B cell (primary cell): ENCODE data around the gene STAMBP. TPM values are rescaled to one million over a fixed set of nuclear protein-coding genes. Genes with fewer than 3 reads are reported as not detected.

Experiments used
- ATAC-seq: fragments of 200-7000 bp; cut with Tn5 transposase; one replicate; pipeline ENCODE4 v1.10.0; 2021; ENCODE audit warnings: low read depth, mild to moderate bottlenecking, moderate number of reproducible peaks, moderate library complexity
- CTCF ChIA-PET: fragments of 350-600 bp; sonication (Branson Sonifier 250); formaldehyde crosslinking; loops from one replicate; lab custom pipeline; 2021; ENCODE audit warnings: antibody characterized with exemption, inconsistent platforms; lab: Charles Lee
- POLR2A ChIA-PET: fragments of 350-600 bp; sonication (Branson Sonifier 250); formaldehyde crosslinking; loops from one replicate; lab custom pipeline; 2021; ENCODE audit warnings: antibody characterized with exemption; lab: Charles Lee
- DNase-seq: peaks from one replicate; pipeline ENCODE4 v3.0.0; 2013
- H2AFZ ChIP-seq: 2 replicates; pipeline ENCODE4 v1.6.1; 2012; ENCODE audit warnings: mild to moderate bottlenecking, low read depth, low read length; ENCODE audit not compliant: insufficient read depth, poor library complexity, severe bottlenecking
- H3K27ac ChIP-seq, 2 donors: 1 replicate in 1 of 2; 2 replicates in 1 of 2; pipeline ENCODE4 v1.5.1; 2012 to 2013; ENCODE audit warnings: low read length in 2 of 2, mild to moderate bottlenecking in 2 of 2, moderate library complexity in 1 of 2
- H3K27me3 ChIP-seq, 4 experiments: fragments of 200-600 bp in 1 of 4; sonication (generic) in 1 of 4; replicated peaks in 1 of 4; 1 replicate in 2 of 4; 2 replicates in 2 of 4; pipeline versions ENCODE4 v1.6.1 to v1.7.0; 2013 to 2016; ENCODE audit warnings: low read length in 3 of 4, mild to moderate bottlenecking in 2 of 4, mixed read lengths in 1 of 4, moderate library complexity in 1 of 4; ENCODE audit not compliant: insufficient read depth in 4 of 4, control insufficient read depth in 3 of 4; ENCODE audit errors: control extremely low read depth in 1 of 4
- H3K36me3 ChIP-seq, 2 experiments: replicated peaks in 1 of 2; 1 replicate in 1 of 2; 2 replicates in 1 of 2; pipeline versions ENCODE4 v1.6.1 to v1.7.1; 2013; ENCODE audit warnings: low read length in 1 of 2; ENCODE audit not compliant: insufficient read depth in 2 of 2, control insufficient read depth in 1 of 2; ENCODE audit errors: control extremely low read depth in 1 of 2, extremely low read depth in 1 of 2
- H3K4me1 ChIP-seq, 2 donors: fragments of 200-600 bp in 1 of 2; sonication (generic) in 1 of 2; 1 replicate in 1 of 2; 2 replicates in 1 of 2; pipeline versions ENCODE4 v1.5.1 to v1.6.1; 2013 to 2017; ENCODE audit warnings: low read length in 2 of 2; ENCODE audit not compliant: control insufficient read depth in 2 of 2, insufficient read depth in 2 of 2
- H3K4me2 ChIP-seq: replicated peaks from 2 replicates; pipeline ENCODE3; 2012; ENCODE audit warnings: mild to moderate bottlenecking, low read depth, low read length; ENCODE audit not compliant: poor library complexity, severe bottlenecking
- H3K4me3 ChIP-seq, 5 experiments: fragments of 200-600 bp in 1 of 5; sonication (generic) in 1 of 5; 1 replicate in 3 of 5; 2 replicates in 2 of 5; pipeline versions ENCODE4 v1.5.1 to v1.7.0; 2011 to 2016; ENCODE audit warnings: low read length in 4 of 5, mild to moderate bottlenecking in 4 of 5, low read depth in 2 of 5, control low read depth in 1 of 5, moderate library complexity in 1 of 5; ENCODE audit not compliant: insufficient read depth in 1 of 5; ENCODE audit errors: control extremely low read depth in 1 of 5, extremely low read depth in 1 of 5
- H3K79me2 ChIP-seq: fragments of 200-600 bp; sonication (generic); one replicate; pipeline ENCODE4 v1.6.0; 2016; ENCODE audit warnings: low read length; ENCODE audit not compliant: control insufficient read depth, insufficient read depth
- H3K9ac ChIP-seq: fragments of 200-600 bp; sonication (generic); 2 replicates; pipeline ENCODE4 v1.6.1; 2017; ENCODE audit warnings: mild to moderate bottlenecking, low read length, moderate library complexity
- H3K9me3 ChIP-seq, 3 donors: one replicate each; pipeline versions ENCODE4 v1.6.1 to v1.7.1; 2013; ENCODE audit warnings: low read length in 2 of 3; ENCODE audit not compliant: control insufficient read depth in 2 of 3, insufficient read depth in 1 of 3; ENCODE audit errors: control extremely low read depth in 1 of 3
- H4K20me1 ChIP-seq: 2 replicates; pipeline ENCODE4 v1.6.0; 2012; ENCODE audit warnings: mild to moderate bottlenecking, low read length; ENCODE audit not compliant: insufficient read depth, control insufficient read depth, poor library complexity, severe bottlenecking
- H3K27ac Mint-ChIP-seq: one replicate; pipeline ENCODE4 v1.8.0; 2021; ENCODE audit warnings: mixed read lengths
- H3K27me3 Mint-ChIP-seq: one replicate; pipeline ENCODE4 v1.8.0; 2021; ENCODE audit warnings: mixed read lengths
- H3K4me1 Mint-ChIP-seq: one replicate; pipeline ENCODE4 v1.8.0; 2021; ENCODE audit warnings: mixed read lengths
- H3K4me3 Mint-ChIP-seq: one replicate; pipeline ENCODE4 v1.8.0; 2021; ENCODE audit warnings: mixed read lengths
- H3K9me3 Mint-ChIP-seq: one replicate; pipeline ENCODE4 v1.8.0; 2022; ENCODE audit warnings: mixed read lengths; ENCODE audit not compliant: insufficient read depth
- CTCF ChIP-seq: fragments of 200-600 bp; IDR thresholded peaks from one replicate; pipeline ENCODE4 v1.8.0; 2022; ENCODE audit warnings: antibody characterized with exemption, mild to moderate bottlenecking
- EZH2 ChIP-seq: IDR thresholded peaks from 2 replicates; pipeline ENCODE4 v1.6.1; 2012; ENCODE audit warnings: borderline replicate concordance, low read depth, mild to moderate bottlenecking, moderate library complexity, low read length; ENCODE audit not compliant: insufficient read depth, poor library complexity, severe bottlenecking
- WGBS: methylation state at CpG from one replicate; pipeline ENCODE4 v1.1.5; 2013; ENCODE audit warnings: missing lambda C conversion rate; ENCODE audit not compliant: insufficient coverage; 5-methylcytosine and 5-hydroxymethylcytosine counted together
- intact Hi-C: fragments of 100-400 bp; cut with micrococcal nuclease; formaldehyde crosslinking; loops from one replicate; pipeline ENCODE4 v1.10.0; 2022
- polyA plus RNA-seq: library from polyadenylated mRNA; depleted of rRNA; stranded (reverse); fragments of >200 nt; gene quantifications from 2 replicates; pipeline ENCODE4 v1.2.3, GENCODE V29; 2012
- total RNA-seq, 2 donors: library from RNA; stranded (reverse); fragments of 120-200 nt in 1 of 2; gene quantifications; 1 replicate in 1 of 2; 2 replicates in 1 of 2; pipeline versions ENCODE4 v1.2.3 to v1.2.4, GENCODE V29; 2013 to 2022

The STAMBP gene
- total and polyA plus RNA-seq, 2 donors (not counting 1 experiment from before 2014, with no cell fraction given): 21.8 to 32.5 TPM

- intact Hi-C loops: no loop called here
- no peaks in the 10 kb centered on the region for H3K27me3 Mint-ChIP-seq
- H3K4me1 Mint-ChIP-seq: peaks cover 8% of the 10 kb centered on the region
- Histone ChIP-seq H3K4me2 (no peak overlapping the region), H3K79me2 (no peaks in the 10 kb centered on the region), H3K9me3 (no peaks in the 10 kb centered on the region), H3K27ac (no peak overlapping the region), H3K36me3 (peaks cover 24 to 67% of the 10 kb centered on the region in 2 experiments), H3K27me3 (no peaks in the 10 kb centered on the region), H3K9ac (no peak overlapping the region), H3K4me1 (peaks cover 0 to 5% of the 10 kb centered on the region in 2 donors), H3K4me3 (no peak overlapping the region), H4K20me1 (no peaks in the 10 kb centered on the region), H2AFZ (no peak overlapping the region)
- ChIA-PET POLR2A (no interaction called here), CTCF (no interaction called here)
- H3K27ac Mint-ChIP-seq: no peak overlapping the region
- no peak overlapping the region for H3K4me3 Mint-ChIP-seq
- no peak for DNase-seq
- no peak for TF ChIP-seq EZH2
- ATAC-seq: no peak
- H3K9me3 Mint-ChIP-seq: no peaks in the 10 kb centered on the region
- 100% methylated on average over 1 of the region's 6 CpGs for WGBS
Observed at GRCh38 chr2:73859721-73860586, 31.2 kb downstream of the STAMBP start.

- Mint-ChIP-seq H3K4me1 (no peaks in the 10 kb centered on the region), H3K27ac (no peak overlapping the region), H3K27me3 (no peaks in the 10 kb centered on the region), H3K4me3 (no peak overlapping the region), H3K9me3 (no peaks in the 10 kb centered on the region)
- no peak overlapping the region for H3K4me3 ChIP-seq
- H3K79me2 ChIP-seq: no peaks in the 10 kb centered on the region
- no peak for ATAC-seq
- no peak overlapping the region for H3K27ac ChIP-seq
- peaks cover 25 to 66% of the 10 kb centered on the region in 2 experiments for H3K36me3 ChIP-seq
- H3K4me1 ChIP-seq: no peaks in the 10 kb centered on the region
- H4K20me1 ChIP-seq: no peaks in the 10 kb centered on the region
- WGBS: 100% methylated on average over 2 of the region's 2 CpGs
- POLR2A ChIA-PET: no interaction called here
- intact Hi-C loops: no loop called here
- no peak for DNase-seq
- H3K27me3 ChIP-seq: no peaks in the 10 kb centered on the region
- no peak overlapping the region for H2AFZ ChIP-seq
- H3K9ac ChIP-seq: no peak overlapping the region
- TF ChIP-seq EZH2 (no peak), CTCF (no peak)
- CTCF ChIA-PET: no interaction called here
- no peak overlapping the region for H3K4me2 ChIP-seq
- H3K9me3 ChIP-seq: no peaks in the 10 kb centered on the region
Observed at GRCh38 chr2:73862987-73863386, 34.2 kb downstream of the STAMBP start.
